Activated T-cell treated with anti-CD3 and anti-CD28 coated beads for 1 hour (primary cell): ENCODE data around the gene RFTN1.

Experiments used
- DNase-seq: peaks from one replicate; pipeline ENCODE4 v3.0.0-alpha.2; 2020; ENCODE audit warnings: low read depth

RFTN1 gene

GRCh38 chr3:16377196-16377595 lies 136.3 kb downstream of the RFTN1 start:
- DNase-seq, result no peak

- no peak for DNase-seq
These were observed 137.6 kb downstream of the RFTN1 start for GRCh38 chr3:16375891-16376290.

GRCh38 chr3:16374935-16375245 lies 138.6 kb downstream of the RFTN1 start:
- DNase-seq, result no peak

DNA sequence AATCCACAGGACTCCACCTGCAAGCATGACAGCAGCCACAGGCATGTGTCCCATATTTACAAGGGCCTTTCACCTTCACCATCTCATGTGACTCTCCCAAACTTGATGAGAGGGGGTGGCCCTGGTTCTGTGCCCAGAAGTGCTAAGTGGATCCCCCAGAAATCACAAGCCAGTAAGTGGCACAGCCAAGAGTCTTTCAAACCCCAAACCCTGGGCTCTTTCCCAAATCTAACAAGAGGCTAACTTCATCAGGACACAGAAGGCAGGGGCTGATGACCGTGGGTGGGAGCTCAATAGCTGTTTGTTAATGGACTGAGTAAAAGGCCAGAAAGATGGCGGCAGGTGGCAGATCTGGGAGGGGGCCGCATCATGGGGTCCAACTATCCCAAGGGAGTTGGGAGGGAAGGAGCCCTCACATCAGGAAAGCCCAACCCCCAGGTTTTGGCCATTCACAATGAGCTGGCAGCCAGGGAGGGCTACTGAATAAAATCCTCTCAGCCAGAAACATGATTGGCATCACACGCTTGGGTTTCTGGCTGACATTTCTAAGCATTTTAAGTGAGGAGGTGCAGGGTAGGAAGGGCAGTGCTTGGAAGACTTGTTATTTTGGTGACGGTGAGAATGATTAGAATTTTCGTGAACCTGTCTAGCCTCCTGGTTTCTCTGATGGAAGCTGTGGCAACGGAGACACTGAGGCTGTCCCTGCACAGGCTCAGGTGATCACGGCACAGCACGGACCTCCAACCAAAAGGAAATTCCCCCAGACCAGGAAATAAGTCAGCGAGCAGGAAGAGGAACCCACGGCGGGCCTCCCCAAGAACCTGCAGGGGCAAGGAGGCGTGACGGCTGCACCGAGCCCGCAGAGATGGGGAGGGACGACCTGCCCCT lies 139.2 kb downstream of the RFTN1 start:
- DNase-seq, result peak; percentile 5

GRCh38 chr3:16373341-16373946 lies 140.1 kb downstream of the RFTN1 start:
- DNase-seq, result no peak

DNA sequence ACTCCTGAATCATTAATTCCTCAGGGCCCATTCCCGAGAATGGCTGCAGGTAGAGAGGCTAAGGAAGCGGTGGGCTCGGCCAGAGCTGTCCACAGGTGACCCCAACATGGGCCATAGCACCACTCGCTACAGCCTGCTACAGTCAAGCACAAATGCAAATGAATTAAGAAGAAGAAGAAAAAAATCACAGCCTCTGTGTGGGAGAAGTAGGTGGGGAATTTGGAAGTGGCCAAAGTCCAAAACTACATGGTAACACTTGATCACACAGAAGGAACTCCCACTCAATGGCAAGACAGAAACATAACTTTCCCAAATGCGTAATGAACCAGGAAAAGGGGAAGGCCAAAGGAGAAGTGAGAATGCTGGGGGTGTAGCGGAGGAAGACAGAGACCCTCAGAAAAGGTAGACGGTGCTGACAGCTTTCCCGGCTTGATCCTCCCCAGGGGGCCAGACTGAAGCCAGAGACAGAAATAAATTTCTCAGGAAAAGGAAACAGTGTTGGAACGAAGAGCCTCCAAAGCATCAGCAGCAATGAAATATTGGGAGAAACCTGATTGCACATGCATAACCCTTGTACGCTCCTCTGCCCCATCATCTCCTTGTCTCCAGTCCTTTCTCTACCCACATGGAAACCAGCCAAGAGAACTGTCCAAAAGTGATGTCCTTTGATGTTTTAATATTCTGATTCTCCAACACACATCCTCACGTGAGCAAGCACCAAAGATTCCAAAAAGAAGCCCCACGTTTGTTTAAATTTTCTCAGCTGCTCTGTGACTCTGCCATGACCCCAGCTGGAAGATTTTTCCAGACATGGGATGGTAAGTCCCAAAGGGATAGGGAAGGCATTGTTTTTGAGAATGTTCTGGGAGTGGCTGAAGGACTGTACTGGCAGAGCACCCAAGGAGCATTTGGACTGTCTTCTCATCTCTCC lies 140.9 kb downstream of the RFTN1 start:
- DNase-seq, result no peak

- DNase-seq, result no peak
These were observed 142.4 kb downstream of the RFTN1 start for GRCh38 chr3:16370872-16371740.

- DNase-seq, result no peak
These were observed 143.0 kb downstream of the RFTN1 start for GRCh38 chr3:16370503-16370871.

DNA sequence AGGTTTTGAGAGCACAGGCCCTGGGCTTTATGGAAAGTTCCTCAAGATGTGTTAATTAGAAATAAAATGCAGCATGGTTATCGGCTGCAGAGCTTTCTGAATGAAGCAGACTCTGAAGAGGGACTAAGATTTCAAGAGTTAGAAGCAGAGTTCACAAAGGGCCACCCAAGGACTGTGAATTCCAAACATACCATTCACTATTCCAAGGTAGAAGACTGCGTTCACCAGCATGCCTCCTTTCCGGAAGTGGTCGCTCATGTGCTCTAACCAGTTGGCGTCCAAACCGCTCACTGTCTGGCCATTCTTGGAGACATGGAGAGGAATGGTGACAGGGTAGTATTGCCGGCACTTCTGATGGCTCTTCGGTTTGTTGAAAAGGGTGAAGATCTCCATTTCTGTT lies 143.6 kb downstream of the RFTN1 start:
- no peak for DNase-seq

DNA sequence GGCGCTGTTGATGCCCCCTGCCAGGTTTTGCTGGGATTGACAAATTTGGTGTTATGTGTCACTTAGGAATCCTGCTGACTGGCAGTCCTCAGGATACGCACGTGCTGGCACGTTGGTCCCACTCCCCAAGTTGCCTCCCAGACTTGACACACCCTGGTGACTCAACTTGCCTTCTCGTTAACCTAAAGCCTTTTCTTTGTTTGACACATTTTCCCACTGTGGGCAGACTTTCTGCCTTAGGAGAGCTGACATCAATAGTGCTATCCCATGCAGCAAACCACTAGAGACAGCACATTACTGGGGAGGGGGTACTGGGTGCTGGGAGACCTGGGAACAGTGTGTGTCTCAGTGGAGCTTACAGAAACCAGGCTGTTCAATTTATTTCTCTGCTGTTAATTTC lies 144.2 kb downstream of the RFTN1 start:
- DNase-seq, result no peak

- no peak for DNase-seq
These were observed 146.9 kb downstream of the RFTN1 start for GRCh38 chr3:16366581-16366980.

DNA sequence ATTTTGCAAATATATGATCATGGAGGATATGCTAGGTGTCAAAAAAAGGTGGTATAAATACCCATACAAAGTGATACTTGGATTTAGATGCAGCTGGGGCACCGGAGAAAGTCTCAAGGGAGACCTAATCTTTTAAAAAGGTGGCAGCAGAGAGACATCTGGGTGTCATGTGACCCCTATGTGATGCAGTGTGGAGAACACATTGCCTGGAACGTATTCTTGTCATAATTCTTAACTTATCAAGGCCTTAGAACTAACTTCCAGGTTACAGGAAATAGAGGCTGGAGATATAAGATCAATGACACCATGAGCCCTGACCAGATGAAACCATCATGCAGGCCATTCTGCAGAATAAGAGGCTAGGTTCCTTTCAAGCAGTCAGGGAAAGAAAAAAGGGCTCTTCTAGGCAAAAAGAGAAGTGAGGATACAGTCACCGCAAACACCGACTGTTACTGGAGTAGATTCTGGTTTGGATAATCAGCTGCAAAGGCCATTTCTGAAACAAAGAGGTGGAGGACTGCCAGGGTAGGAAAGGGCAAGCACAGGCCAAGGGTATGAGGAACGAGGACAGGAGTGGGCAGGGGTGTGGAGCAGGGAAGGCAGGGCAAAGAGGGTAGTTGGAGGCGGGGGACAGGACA lies 147.9 kb downstream of the RFTN1 start:
- no peak for DNase-seq

- DNase-seq, result no peak
These were observed 148.5 kb downstream of the RFTN1 start for GRCh38 chr3:16364963-16365362.

- no peak for DNase-seq
These were observed 149.2 kb downstream of the RFTN1 start for GRCh38 chr3:16364323-16364722.

DNA sequence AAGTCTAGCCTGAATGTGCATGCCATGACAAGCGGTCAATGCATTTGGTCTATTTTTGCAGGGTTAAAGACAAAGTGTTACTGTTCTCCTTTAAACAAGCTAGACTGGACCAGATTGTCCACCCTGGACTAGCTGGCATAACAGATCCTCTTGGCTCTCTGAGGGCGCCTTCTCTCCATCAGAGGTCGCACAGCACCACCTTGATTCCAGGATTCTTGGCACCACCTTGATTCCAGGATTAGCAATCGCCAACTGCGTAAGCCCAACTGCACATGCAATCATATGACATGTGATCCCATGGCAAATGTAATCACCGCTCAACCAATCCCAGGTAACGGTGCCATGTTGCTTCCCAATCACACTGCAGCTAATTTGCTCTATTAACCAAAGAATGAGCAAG lies 149.9 kb downstream of the RFTN1 start:
- DNase-seq, result no peak

DNA sequence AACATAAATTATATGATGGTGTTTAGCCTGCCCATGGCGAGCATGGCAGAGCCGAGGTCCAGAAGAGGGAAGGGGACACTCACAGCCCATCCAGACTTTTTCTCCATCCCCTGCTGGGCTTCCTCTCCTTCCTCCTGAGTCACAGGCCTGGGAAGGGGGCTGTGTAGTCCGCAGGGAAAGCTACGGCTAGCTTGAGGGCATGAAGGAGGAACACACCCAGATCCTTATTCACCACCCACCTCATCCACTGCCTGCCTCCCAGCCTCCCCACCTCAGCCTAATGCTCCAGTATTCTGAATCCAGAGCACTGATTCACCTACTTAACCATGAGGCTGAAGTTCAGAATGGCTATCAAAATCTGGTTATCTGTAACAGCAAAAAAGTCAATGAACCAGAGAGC lies 150.7 kb downstream of the RFTN1 start:
- DNase-seq, result no peak

GRCh38 chr3:16361087-16361486 lies 152.4 kb downstream of the RFTN1 start:
- no peak for DNase-seq

DNA sequence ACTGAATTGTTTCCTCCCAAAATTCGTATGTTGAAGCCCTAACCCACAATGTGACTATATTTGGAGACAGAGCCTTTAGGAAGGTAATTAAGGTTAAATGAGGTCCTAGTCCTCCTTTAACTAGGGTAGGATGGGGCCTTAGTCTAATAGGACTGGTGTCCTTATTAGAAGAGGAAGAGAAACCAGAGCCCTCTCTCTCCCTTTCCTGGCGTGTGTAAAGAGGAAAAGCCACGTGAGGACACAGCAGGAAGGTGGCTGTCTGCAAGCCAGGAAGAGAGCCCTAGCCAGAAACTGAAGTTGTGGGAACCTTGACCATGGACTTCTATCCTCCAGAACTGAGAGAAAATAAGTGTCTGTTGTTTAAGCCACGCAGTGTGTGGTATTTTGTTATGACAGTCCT lies 154.2 kb downstream of the RFTN1 start:
- no peak for DNase-seq

DNA sequence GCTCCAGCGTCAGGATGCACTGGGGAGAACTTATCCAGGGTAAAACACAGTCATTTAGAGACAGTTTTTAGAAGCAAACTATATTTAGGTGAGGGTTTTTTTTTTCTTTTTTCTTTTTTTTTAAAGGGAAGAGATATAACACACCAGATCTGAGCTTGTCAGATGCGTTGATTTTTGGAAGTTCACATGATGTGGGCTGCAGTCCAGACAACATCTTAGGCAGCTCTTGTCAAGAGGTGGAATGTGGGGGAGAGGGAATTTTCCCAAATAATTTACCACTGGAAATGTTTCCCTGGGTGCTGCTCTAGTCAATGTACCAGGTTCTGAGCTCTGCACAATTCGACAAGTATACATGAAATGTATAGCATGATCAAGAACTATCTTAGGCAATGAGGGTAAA lies 155.2 kb downstream of the RFTN1 start:
- DNase-seq, result no peak

- DNase-seq, result no peak
These were observed 156.0 kb downstream of the RFTN1 start for GRCh38 chr3:16357186-16358121.
